Astrocyte (in vitro differentiated cells and primary cell): ENCODE data around the gene OR1S1. TPM values are rescaled to one million over a fixed set of nuclear protein-coding genes. Genes with fewer than 3 reads are reported as not detected.

Experiments used
- DNase-seq: peaks from one replicate; pipeline ENCODE4 v3.0.0-alpha.2; 2010; ENCODE audit warnings: low read depth
- FAIRE-seq: peaks from 2 replicates; lab custom pipeline; 2011; peaks lifted over from hg19 to GRCh38; lab: Jason Lieb, UNC
- H2AFZ ChIP-seq: 2 replicates; pipeline ENCODE4 v1.6.0; 2012; ENCODE audit warnings: low read depth, low read length, inconsistent platforms
- H3K27ac ChIP-seq: 2 replicates; pipeline ENCODE4 v1.5.1; 2011; ENCODE audit warnings: low read depth, low read length, inconsistent platforms
- H3K27me3 ChIP-seq: 2 replicates; pipeline ENCODE4 v1.6.0; 2011; ENCODE audit warnings: low read length, inconsistent platforms; ENCODE audit not compliant: insufficient read depth
- H3K36me3 ChIP-seq: 2 replicates; pipeline ENCODE4 v1.5.1; 2011; ENCODE audit warnings: low read length, inconsistent platforms; ENCODE audit not compliant: insufficient read depth
- H3K4me1 ChIP-seq: 2 replicates; pipeline ENCODE4 v1.5.1; 2011; ENCODE audit warnings: low read length, inconsistent platforms; ENCODE audit not compliant: insufficient read depth
- H3K4me2 ChIP-seq: 2 replicates; pipeline ENCODE4 v1.6.0; 2012; ENCODE audit warnings: low read length, inconsistent platforms
- H3K4me3 ChIP-seq: 2 replicates; pipeline ENCODE4 v1.5.1; 2011; ENCODE audit warnings: low read depth, mild to moderate bottlenecking, low read length, inconsistent platforms; ENCODE audit not compliant: insufficient read depth
- H3K79me2 ChIP-seq: 2 replicates; pipeline ENCODE4 v1.6.0; 2012; ENCODE audit warnings: mild to moderate bottlenecking, low read length, inconsistent platforms; ENCODE audit not compliant: insufficient read depth
- H3K9ac ChIP-seq: 2 replicates; pipeline ENCODE4 v1.6.0; 2012; ENCODE audit warnings: mild to moderate bottlenecking, low read length, inconsistent platforms
- H3K9me3 ChIP-seq: 2 replicates; pipeline ENCODE4 v1.5.1; 2012; ENCODE audit warnings: low read depth, mild to moderate bottlenecking, low read length, inconsistent platforms; ENCODE audit not compliant: insufficient read depth
- H4K20me1 ChIP-seq: 2 replicates; pipeline ENCODE4 v1.6.0; 2012; ENCODE audit warnings: low read length, inconsistent platforms; ENCODE audit not compliant: insufficient read depth
- H3K27ac Mint-ChIP-seq: one replicate; pipeline ENCODE4 v1.8.0; 2021; ENCODE audit warnings: mild to moderate bottlenecking, mixed read lengths; ENCODE audit not compliant: unreplicated experiment
- H3K27me3 Mint-ChIP-seq: one replicate; pipeline ENCODE4 v1.8.0; 2021; ENCODE audit warnings: low read depth, mixed read lengths; ENCODE audit not compliant: unreplicated experiment
- H3K36me3 Mint-ChIP-seq: one replicate; pipeline ENCODE4 v1.8.0; 2021; ENCODE audit warnings: low read depth, mixed read lengths; ENCODE audit not compliant: unreplicated experiment
- H3K4me1 Mint-ChIP-seq: one replicate; pipeline ENCODE4 v1.8.0; 2021; ENCODE audit warnings: low read depth, mixed read lengths; ENCODE audit not compliant: unreplicated experiment
- H3K4me3 Mint-ChIP-seq: one replicate; pipeline ENCODE4 v1.8.0; 2021; ENCODE audit warnings: mild to moderate bottlenecking, moderate library complexity, mixed read lengths; ENCODE audit not compliant: unreplicated experiment
- H3K9me3 Mint-ChIP-seq: one replicate; pipeline ENCODE4 v1.8.0; 2021; ENCODE audit warnings: mild to moderate bottlenecking, mixed read lengths; ENCODE audit not compliant: unreplicated experiment
- CTCF ChIP-seq: IDR thresholded peaks from 2 replicates; pipeline ENCODE4 v1.5.1; 2011; ENCODE audit warnings: low read depth, mild to moderate bottlenecking, inconsistent platforms, low read length, moderate library complexity; ENCODE audit not compliant: insufficient read depth
- EZH2 ChIP-seq: IDR thresholded peaks from 2 replicates; pipeline ENCODE4 v1.6.1; 2012; ENCODE audit warnings: mild to moderate bottlenecking, low read length, inconsistent platforms; ENCODE audit not compliant: insufficient read depth
- total RNA-seq: library from RNA; stranded (reverse); gene quantifications from 2 replicates; pipeline ENCODE4 v1.2.1, GENCODE V29; 2021

The OR1S1 gene
- total RNA-seq, 1 donor from 2014 or later: not detected

GRCh38 chr11:58192229-58192628, 20.3 kb upstream of the OR1S1 start:
- no peak overlapping the region for H3K4me3 ChIP-seq
- H3K36me3 ChIP-seq: no peaks in the 10 kb centered on the region
- H3K27me3 ChIP-seq: no peaks in the 10 kb centered on the region
- DNase-seq: no peak
- H3K4me1 Mint-ChIP-seq: no peaks in the 10 kb centered on the region
- no peak overlapping the region for H3K4me2 ChIP-seq
- no peaks in the 10 kb centered on the region for H3K36me3 Mint-ChIP-seq
- H4K20me1 ChIP-seq: no peaks in the 10 kb centered on the region
- no peaks in the 10 kb centered on the region for H3K79me2 ChIP-seq
- H3K27ac ChIP-seq: no peak overlapping the region
- peaks cover 5% of the 10 kb centered on the region for H3K9me3 ChIP-seq
- no peak for FAIRE-seq
- H3K27ac Mint-ChIP-seq: no peak overlapping the region
- H3K4me1 ChIP-seq: no peaks in the 10 kb centered on the region
- H3K4me3 Mint-ChIP-seq: no peak overlapping the region
- H2AFZ ChIP-seq: no peak overlapping the region
- peaks cover 3% of the 10 kb centered on the region for H3K9me3 Mint-ChIP-seq
- H3K9ac ChIP-seq: no peak overlapping the region
- H3K27me3 Mint-ChIP-seq: no peaks in the 10 kb centered on the region
- no peak for TF ChIP-seq EZH2
- TF ChIP-seq CTCF: no peak

- H3K79me2 ChIP-seq: no peaks in the 10 kb centered on the region
- TF ChIP-seq EZH2: no peak
- no peak for TF ChIP-seq CTCF
- H3K27ac ChIP-seq: no peak overlapping the region
- no peak for DNase-seq
- H2AFZ ChIP-seq: no peak overlapping the region
- H3K9ac ChIP-seq: no peak overlapping the region
- H3K9me3 Mint-ChIP-seq: peaks cover 3% of the 10 kb centered on the region
- no peaks in the 10 kb centered on the region for H4K20me1 ChIP-seq
- no peak overlapping the region for H3K27ac Mint-ChIP-seq
- H3K9me3 ChIP-seq: peaks cover 5% of the 10 kb centered on the region
- no peak overlapping the region for H3K4me2 ChIP-seq
- no peaks in the 10 kb centered on the region for H3K36me3 ChIP-seq
- no peak overlapping the region for H3K4me3 ChIP-seq
- no peaks in the 10 kb centered on the region for H3K4me1 ChIP-seq
- no peaks in the 10 kb centered on the region for H3K36me3 Mint-ChIP-seq
- no peak for FAIRE-seq
- H3K4me1 Mint-ChIP-seq: no peaks in the 10 kb centered on the region
- H3K4me3 Mint-ChIP-seq: no peak overlapping the region
- no peaks in the 10 kb centered on the region for H3K27me3 Mint-ChIP-seq
- H3K27me3 ChIP-seq: no peaks in the 10 kb centered on the region
These were observed 19.1 kb upstream of the OR1S1 start for GRCh38 chr11:58193391-58193790.

- Mint-ChIP-seq H3K4me3 (no peak overlapping the region), H3K27ac (no peak overlapping the region), H3K36me3 (no peaks in the 10 kb centered on the region), H3K9me3 (peaks cover 6% of the 10 kb centered on the region), H3K4me1 (no peaks in the 10 kb centered on the region), H3K27me3 (no peaks in the 10 kb centered on the region)
- H3K79me2 ChIP-seq: no peaks in the 10 kb centered on the region
- H3K27me3 ChIP-seq: no peaks in the 10 kb centered on the region
- TF ChIP-seq CTCF (no peak), EZH2 (no peak)
- FAIRE-seq: no peak
- peaks cover under 1% of the 10 kb centered on the region for H3K9me3 ChIP-seq
- no peak overlapping the region for H2AFZ ChIP-seq
- no peak overlapping the region for H3K27ac ChIP-seq
- no peak overlapping the region for H3K4me3 ChIP-seq
- H3K9ac ChIP-seq: no peak overlapping the region
- H4K20me1 ChIP-seq: no peaks in the 10 kb centered on the region
- DNase-seq: no peak
- H3K36me3 ChIP-seq: no peaks in the 10 kb centered on the region
- H3K4me1 ChIP-seq: no peaks in the 10 kb centered on the region
- no peak overlapping the region for H3K4me2 ChIP-seq
These were observed 16.6 kb upstream of the OR1S1 start for GRCh38 chr11:58195939-58196338.
